ENCODE measurements around the gene HSD11B2.

GRCh38 chr16:67396159-67397035 is 34.5 kb upstream of the HSD11B2 start:
- TF ChIP-seq CTCF (IDR thresholded peaks at IDR 0.05) (no peak), POLR2A (IDR thresholded peaks at IDR 0.05) (no peak)

Measured in prostate gland (tissue), 2 donors.